GM12878 (cell line): ENCODE data around the gene BRAF. TPM values are rescaled to one million over a fixed set of nuclear protein-coding genes. Genes with fewer than 3 reads are reported as not detected.
"Not testable (repeated sequence)": the region's sequence is repeated elsewhere in the genome, so short reads cannot be mapped to it uniquely, and the experiment has no call there.

Experiments
- ATAC-seq: fragments of 200-7000 bp; cut with Tn5 transposase; 3 replicates; pipeline ENCODE4 v1.9.1; 2020; ENCODE audit warnings: mild to moderate bottlenecking, moderate library complexity
- BruUV-seq: library from RNA; stranded (reverse); fragments of 400-500 nt; replicated peaks from 2 replicates; lab custom pipeline; 2021; lab: Mats Ljungman, UMichigan
- CTCF ChIA-PET: fragments of 300-600 bp; sonication (Branson Sonifier 250); formaldehyde crosslinking; extraction: SDS; loops from one replicate; lab custom pipeline; 2021; ENCODE audit warnings: inconsistent platforms; lab: Yijun Ruan, JAX
- POLR2A ChIA-PET: fragments of 350-600 bp; formaldehyde crosslinking; extraction: SDS; loops from one replicate; lab custom pipeline; 2021; ENCODE audit warnings: inconsistent platforms; lab: Charles Lee
- RAD21 ChIA-PET: fragments of 300-600 bp; sonication (Branson Sonifier 250); formaldehyde crosslinking; loops from one replicate; lab custom pipeline; 2023; ENCODE audit warnings: antibody characterized with exemption; ENCODE audit not compliant: unreplicated experiment; lab: Charles Lee
- SMC1A ChIA-PET: fragments of 300-600 bp; sonication (Branson Sonifier 250); formaldehyde crosslinking; loops from one replicate; lab custom pipeline; 2023; ENCODE audit not compliant: unreplicated experiment, uncharacterized antibody; lab: Charles Lee
- DNase-seq: peaks from one replicate; pipeline ENCODE4 v3.0.0-alpha.2; 2011; ENCODE audit warnings: low read depth, low spot score
- FAIRE-seq: peaks from 3 replicates; lab custom pipeline; 2011; peaks lifted over from hg19 to GRCh38; lab: Jason Lieb, UNC
- H2AFZ ChIP-seq: 2 replicates; pipeline ENCODE4 v1.6.0; 2011; ENCODE audit warnings: low read depth, low read length, control low read depth; ENCODE audit not compliant: control insufficient read depth
- H3K27ac ChIP-seq: 2 replicates; pipeline ENCODE4 v1.5.1; 2011; ENCODE audit warnings: control low read depth; ENCODE audit not compliant: control insufficient read depth, insufficient read depth
- H3K27me3 ChIP-seq, 2 experiments: replicated peaks in 1 of 2; 2 replicates each; pipeline versions ENCODE4 v1.6.0 to v1.6.1; 2011; ENCODE audit warnings: low read length in 1 of 2; ENCODE audit not compliant: control insufficient read depth in 2 of 2, insufficient read depth in 2 of 2
- H3K36me3 ChIP-seq, 2 experiments: 2 replicates each; pipeline ENCODE4 v1.5.1; 2011; ENCODE audit warnings: low read length in 1 of 2; ENCODE audit not compliant: control insufficient read depth in 2 of 2, insufficient read depth in 2 of 2
- H3K4me1 ChIP-seq: 2 replicates; pipeline ENCODE4 v1.6.1; 2011; ENCODE audit warnings: mild to moderate bottlenecking, low read length, moderate library complexity, mixed read lengths; ENCODE audit not compliant: control insufficient read depth, insufficient read depth
- H3K4me2 ChIP-seq: 2 replicates; pipeline ENCODE4 v1.6.0; 2011; ENCODE audit warnings: control low read depth; ENCODE audit not compliant: control insufficient read depth, insufficient read depth
- H3K4me3 ChIP-seq: fragments of 200-600 bp; sonication (generic); 2 replicates; pipeline ENCODE4 v1.5.1; 2016
- H3K79me2 ChIP-seq: 2 replicates; pipeline ENCODE4 v1.6.0; 2011; ENCODE audit warnings: low read length; ENCODE audit not compliant: control insufficient read depth, insufficient read depth
- H3K9ac ChIP-seq: 2 replicates; pipeline ENCODE4 v1.8.0; 2011; ENCODE audit warnings: low read length, control low read depth, mixed read lengths; ENCODE audit not compliant: control insufficient read depth, insufficient read depth
- H3K9me3 ChIP-seq: replicated peaks from 3 replicates; pipeline ENCODE4 v1.5.1; 2011; ENCODE audit warnings: mild to moderate bottlenecking, low read length; ENCODE audit not compliant: control insufficient read depth, insufficient read depth
- H4K20me1 ChIP-seq: 2 replicates; pipeline ENCODE4 v1.6.0; 2011; ENCODE audit not compliant: control insufficient read depth, insufficient read depth
- BRCA1 ChIP-seq: IDR thresholded peaks from 2 replicates; pipeline ENCODE4 v1.6.1; 2011; ENCODE audit warnings: low read depth, low read length, improper control_type of control experiment
- MYC ChIP-seq: IDR thresholded peaks from 2 replicates; pipeline ENCODE4 v1.6.1; 2011; ENCODE audit warnings: mild to moderate bottlenecking, low read length, moderate library complexity, inconsistent platforms; ENCODE audit not compliant: insufficient read depth, insufficient replicate concordance, insufficient read length, severe bottlenecking
- RELA ChIP-seq: fragments of 450-650 bp; IDR thresholded peaks from 2 replicates; pipeline ENCODE4 v1.8.0; 2014; ENCODE audit warnings: borderline replicate concordance; ENCODE audit not compliant: partially characterized antibody
- SMAD1 ChIP-seq: fragments of 450-650 bp; IDR thresholded peaks from 2 replicates; pipeline ENCODE4 v1.6.1; 2018; ENCODE audit warnings: mild to moderate bottlenecking, low read depth; ENCODE audit not compliant: partially characterized antibody
- ZNF274 ChIP-seq: IDR thresholded peaks from one replicate; pipeline ENCODE4 v1.8.0; 2011; ENCODE audit not compliant: insufficient read length, insufficient read depth
- in situ Hi-C: fragments of 300-500 bp; cut with MboI; formaldehyde crosslinking; loops from 9 replicates; pipeline ENCODE4 v1.14.3; 2018; ENCODE audit warnings: mixed read lengths
- intact Hi-C: fragments of 100-400 bp; cut with micrococcal nuclease; formaldehyde crosslinking; loops from one replicate; pipeline ENCODE4 v1.14.2; 2022; ENCODE audit not compliant: unreplicated experiment
- polyA plus RNA-seq, 11 experiments: library from polyadenylated mRNA; depleted of rRNA in 4 of 11; unstranded in 6 of 11; stranded (reverse) in 5 of 11; fragments of >200 nt; fragmentation: Nextera tagmentation in 4 of 11; fragmentation: Illumina TruSeq in 1 of 11; extraction: Ambion mirVana in 4 of 11; extraction: Trizol in 1 of 11; gene quantifications; 1 replicate in 1 of 11; 2 replicates in 10 of 11; pipeline versions ENCODE4 v1.2.1 to v1.2.3, GENCODE V29; 2011 to 2016; ENCODE audit warnings: inconsistent platforms in 2 of 11, missing spikeins in 2 of 11, low read depth in 1 of 11
- total RNA-seq, 4 experiments: library from RNA; depleted of rRNA in 3 of 4; stranded (reverse); fragments of >200 nt in 3 of 4; fragmentation: Illumina TruSeq in 1 of 4; extraction: Trizol in 1 of 4; gene quantifications; 2 replicates each; pipeline versions ENCODE4 v1.2.1 to v1.2.3, GENCODE V29; 2013 to 2021

BRAF gene
- total and polyA plus RNA-seq, 10 of the 15 experiments (the other 5 are each of a cell fraction or from before 2014, with no cell fraction given), result 2.6 to 31.0 (median 10.6) TPM

GRCh38 chr7:140828741-140829140, 96.0 kb downstream of the BRAF start (continued):
- TF ChIP-seq RELA (no peak), BRCA1 (no peak), MYC (no peak), SMAD1 (no peak), ZNF274 (no peak)
- TF ChIP-seq, all 136 proteins: peak for 0

- H3K4me3 ChIP-seq, ATAC-seq, H3K9me3 ChIP-seq, POLR2A ChIA-PET, H4K20me1 ChIP-seq, BruUV-seq, H3K9ac ChIP-seq, H3K27me3 ChIP-seq, FAIRE-seq, intact Hi-C loops, H3K4me1 ChIP-seq, H2AFZ ChIP-seq, H3K4me2 ChIP-seq, H3K27ac ChIP-seq, H3K79me2 ChIP-seq, H3K36me3 ChIP-seq, RAD21 ChIA-PET, DNase-seq: not testable (repeated sequence)
- CTCF ChIA-PET, result interaction anchor here (0.8 to 1.4 kb wide), 2 partner anchors 195 to 414 kb away, joined by 3 read pairs; no protein-coding TSS in a partner anchor
- in situ Hi-C loops, result loop anchor here (25.0 kb wide), 2 partner anchors 395 to 720 kb away; no protein-coding TSS in a partner anchor
- SMC1A ChIA-PET, result interaction anchor here (1.1 to 1.3 kb wide), 2 partner anchors 32 to 106 kb away, joined by 3 to 5 read pairs; no protein-coding TSS in a partner anchor
These were observed 107.3 kb downstream of the BRAF start for GRCh38 chr7:140817383-140817782.
